K562 (cell line): ENCODE measurements around the gene UHMK1.

Source experiments
- EGR1 ChIP-seq: fragments of 450-650 bp; conservative IDR thresholded peaks from 2 replicates; pipeline ENCODE4 v1.6.1; 2017; ENCODE audit warnings: mild to moderate bottlenecking
- EP300 ChIP-seq: IDR thresholded peaks from 2 replicates; pipeline ENCODE4 v1.6.1; 2012; ENCODE audit warnings: low read length, improper control_type of control experiment
- SOX6 ChIP-seq: fragments of 450-650 bp; IDR thresholded peaks from 2 replicates; pipeline ENCODE4 v1.6.1; 2014; ENCODE audit warnings: mild to moderate bottlenecking
- TCF7 ChIP-seq: sonication (generic); IDR thresholded peaks from 2 replicates; pipeline ENCODE4 v1.6.1; 2016; ENCODE audit warnings: antibody characterized with exemption, borderline replicate concordance
- TF ChIP-seq, protein P1 (sequence below), 3 experiments: IDR thresholded peaks in 2 of 3; conservative IDR thresholded peaks in 1 of 3; 2 replicates each; pipeline ENCODE4 v1.5.1; 2011 to 2012; ENCODE audit warnings: low read length in 3 of 3, mild to moderate bottlenecking in 3 of 3, control low read depth in 2 of 3, improper control_type of control experiment in 1 of 3, inconsistent platforms in 1 of 3, low read depth in 1 of 3, mixed read lengths in 1 of 3, moderate library complexity in 1 of 3; ENCODE audit not compliant: insufficient read depth in 2 of 3

DNA sequence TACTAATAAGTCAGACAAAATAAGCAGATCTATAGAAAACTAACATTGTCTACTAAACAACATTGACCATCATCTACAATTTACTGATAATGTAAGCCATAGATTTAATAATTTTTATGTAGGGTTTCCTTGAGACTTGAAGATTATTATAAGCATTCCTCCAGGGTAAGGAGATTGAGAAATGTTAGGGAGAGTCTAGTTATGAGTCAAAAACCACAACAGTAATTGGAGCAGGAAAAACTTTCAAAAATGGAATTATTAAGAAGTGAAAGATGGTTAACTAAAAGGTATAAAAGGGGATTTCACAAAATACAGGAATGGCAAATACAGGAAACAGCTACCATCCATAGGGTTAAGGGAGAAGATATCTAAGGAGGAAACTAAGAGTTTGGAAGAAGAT, 12.4 kb upstream of the UHMK1 start:
- TF ChIP-seq, protein P1, sequence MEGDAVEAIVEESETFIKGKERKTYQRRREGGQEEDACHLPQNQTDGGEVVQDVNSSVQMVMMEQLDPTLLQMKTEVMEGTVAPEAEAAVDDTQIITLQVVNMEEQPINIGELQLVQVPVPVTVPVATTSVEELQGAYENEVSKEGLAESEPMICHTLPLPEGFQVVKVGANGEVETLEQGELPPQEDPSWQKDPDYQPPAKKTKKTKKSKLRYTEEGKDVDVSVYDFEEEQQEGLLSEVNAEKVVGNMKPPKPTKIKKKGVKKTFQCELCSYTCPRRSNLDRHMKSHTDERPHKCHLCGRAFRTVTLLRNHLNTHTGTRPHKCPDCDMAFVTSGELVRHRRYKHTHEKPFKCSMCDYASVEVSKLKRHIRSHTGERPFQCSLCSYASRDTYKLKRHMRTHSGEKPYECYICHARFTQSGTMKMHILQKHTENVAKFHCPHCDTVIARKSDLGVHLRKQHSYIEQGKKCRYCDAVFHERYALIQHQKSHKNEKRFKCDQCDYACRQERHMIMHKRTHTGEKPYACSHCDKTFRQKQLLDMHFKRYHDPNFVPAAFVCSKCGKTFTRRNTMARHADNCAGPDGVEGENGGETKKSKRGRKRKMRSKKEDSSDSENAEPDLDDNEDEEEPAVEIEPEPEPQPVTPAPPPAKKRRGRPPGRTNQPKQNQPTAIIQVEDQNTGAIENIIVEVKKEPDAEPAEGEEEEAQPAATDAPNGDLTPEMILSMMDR (IDR thresholded peaks at IDR 0.05 in 2 of 3, conservative IDR thresholded peaks at IDR 0.05 in 1 of 3; ENCODE audit: insufficient read depth in 2 of 3, low read depth in 1 of 3, low read length in 3 of 3) = no peak
- no peak for TF ChIP-seq TCF7
- TF ChIP-seq SOX6 = no peak
- TF ChIP-seq EGR1 = no peak
- no peak for TF ChIP-seq EP300
